CD4-positive, alpha-beta T cell (primary cell): ENCODE data around the gene DIPK1B. TPM values are rescaled to one million over a fixed set of nuclear protein-coding genes. Genes with fewer than 3 reads are reported as not detected.

Experiments
- ATAC-seq: fragments of 200-7000 bp; cut with Tn5 transposase; one replicate; pipeline ENCODE4 v1.10.0; 2022; ENCODE audit warnings: mild to moderate bottlenecking; ENCODE audit not compliant: poor library complexity
- CTCF ChIA-PET: fragments of 350-600 bp; sonication (Branson Sonifier 250); formaldehyde crosslinking; loops from one replicate; lab custom pipeline; 2021; ENCODE audit warnings: antibody characterized with exemption, inconsistent platforms; lab: Charles Lee
- POLR2A ChIA-PET: fragments of 350-600 bp; sonication (Branson Sonifier 250); formaldehyde crosslinking; loops from one replicate; lab custom pipeline; 2021; ENCODE audit warnings: antibody characterized with exemption, inconsistent platforms; lab: Charles Lee
- DNase-seq, 14 experiments: peaks; one replicate each; pipeline ENCODE4 v3.0.0-alpha.2; 2013 to 2020; ENCODE audit warnings: mixed read lengths in 2 of 14
- H3K27ac ChIP-seq, 2 donors: one replicate each; pipeline versions ENCODE4 v1.5.1 to v1.7.0; 2013; ENCODE audit warnings: low read length in 2 of 2, low read depth in 1 of 2, mild to moderate bottlenecking in 1 of 2
- H3K27me3 ChIP-seq, 2 experiments: 1 replicate in 1 of 2; 2 replicates in 1 of 2; pipeline versions ENCODE4 v1.6.1 to v1.7.0; 2013; ENCODE audit warnings: low read length in 2 of 2, control low read depth in 1 of 2, mild to moderate bottlenecking in 1 of 2, moderate library complexity in 1 of 2; ENCODE audit not compliant: insufficient read depth in 2 of 2, control insufficient read depth in 1 of 2
- H3K36me3 ChIP-seq: one replicate; pipeline ENCODE4 v1.6.1; 2013; ENCODE audit warnings: low read length, control low read depth; ENCODE audit not compliant: insufficient read depth
- H3K4me1 ChIP-seq: one replicate; pipeline ENCODE4 v1.6.1; 2013; ENCODE audit warnings: low read length, control low read depth; ENCODE audit not compliant: insufficient read depth
- H3K4me3 ChIP-seq: one replicate; pipeline ENCODE4 v1.5.1; 2013; ENCODE audit warnings: mild to moderate bottlenecking, low read length, moderate library complexity
- H3K9me3 ChIP-seq, 2 experiments: 1 replicate in 1 of 2; 2 replicates in 1 of 2; pipeline versions ENCODE4 v1.6.1 to v1.7.0; 2013; ENCODE audit warnings: low read length in 2 of 2, mild to moderate bottlenecking in 2 of 2, control low read depth in 1 of 2, moderate library complexity in 1 of 2; ENCODE audit not compliant: control insufficient read depth in 1 of 2, insufficient read depth in 1 of 2
- H3K27ac Mint-ChIP-seq: one replicate; pipeline ENCODE4 v1.8.0; 2020; ENCODE audit warnings: mixed read lengths
- H3K27me3 Mint-ChIP-seq: one replicate; pipeline ENCODE4 v1.8.0; 2021; ENCODE audit warnings: mixed read lengths
- H3K36me3 Mint-ChIP-seq: one replicate; pipeline ENCODE4 v1.8.0; 2021; ENCODE audit warnings: low read depth, mixed read lengths
- H3K4me1 Mint-ChIP-seq: one replicate; pipeline ENCODE4 v1.8.0; 2021; ENCODE audit warnings: low read depth, mixed read lengths
- H3K4me3 Mint-ChIP-seq: one replicate; pipeline ENCODE4 v1.8.0; 2020; ENCODE audit warnings: mild to moderate bottlenecking, mixed read lengths
- H3K9me3 Mint-ChIP-seq: one replicate; pipeline ENCODE4 v1.8.0; 2020; ENCODE audit warnings: mixed read lengths
- CTCF ChIP-seq: fragments of 200-600 bp; IDR thresholded peaks from one replicate; pipeline ENCODE4 v1.8.0; 2022; ENCODE audit warnings: antibody characterized with exemption, mild to moderate bottlenecking
- intact Hi-C, 2 experiments: fragments of 100-400 bp; cut with DNase I in 1 of 2; cut with micrococcal nuclease in 1 of 2; formaldehyde crosslinking; loops; one replicate each; pipeline versions ENCODE4 v1.15.1 to v1.9.0; 2023 to 2025; cut with DNase I, micrococcal nuclease
- total RNA-seq, 174 experiments: library from RNA in 2 of 174; stranded (reverse) in 2 of 174; gene quantifications; one replicate each; pipeline ENCODE4 v1.2.3 and lab custom pipeline; 2021 to 2026

DIPK1B gene
- total RNA-seq, 2 experiments from 2014 or later = 0.11 TPM; not detected in 1

- POLR2A ChIA-PET = interaction anchor here (0.6 to 2.6 kb wide), 2 partner anchors 7 to 70 kb away, joined by 3 to 10 read pairs; no protein-coding TSS in a partner anchor
- H3K4me1 Mint-ChIP-seq = peaks cover 15% of the 10 kb centered on the region
- peak overlapping the region; percentile 36 for H3K27ac Mint-ChIP-seq
- Histone ChIP-seq H3K36me3 (peaks cover 50% of the 10 kb centered on the region), H3K9me3 (no peaks in the 10 kb centered on the region), H3K4me3 (no peak overlapping the region), H3K27ac (no peak overlapping the region), H3K4me1 (peaks cover 28% of the 10 kb centered on the region), H3K27me3 (no peaks in the 10 kb centered on the region)
- H3K27me3 Mint-ChIP-seq = no peaks in the 10 kb centered on the region
- intact Hi-C loops = no loop called here
- H3K9me3 Mint-ChIP-seq = no peaks in the 10 kb centered on the region
- TF ChIP-seq CTCF = no peak
- CTCF ChIA-PET = no interaction called here
- DNase-seq (peak in 1 of 14 experiments; percentile 30), ATAC-seq (no peak)
- H3K4me3 Mint-ChIP-seq = no peak overlapping the region
- peaks cover 43% of the 10 kb centered on the region for H3K36me3 Mint-ChIP-seq
Measured at GRCh38 chr9:136721339-136722092, 9.1 kb downstream of the DIPK1B start.

GRCh38 chr9:136722093-136722968, 10.0 kb downstream of the DIPK1B start:
- intact Hi-C loops = no loop called here
- TF ChIP-seq CTCF = no peak
- H3K36me3 ChIP-seq = peaks cover 54% of the 10 kb centered on the region
- H3K27me3 ChIP-seq = no peaks in the 10 kb centered on the region
- ATAC-seq = no peak
- H3K27ac ChIP-seq = no peak overlapping the region
- H3K4me3 Mint-ChIP-seq = no peak overlapping the region
- H3K9me3 ChIP-seq = no peaks in the 10 kb centered on the region
- H3K4me1 ChIP-seq = peaks cover 36% of the 10 kb centered on the region
- peaks cover 4% of the 10 kb centered on the region for H3K27me3 Mint-ChIP-seq
- DNase-seq = peak in 1 of 14 experiments; percentile 1
- H3K4me3 ChIP-seq = no peak overlapping the region
- peaks cover 21% of the 10 kb centered on the region for H3K4me1 Mint-ChIP-seq
- ChIA-PET POLR2A (interaction anchor here (2.6 kb wide), 1 partner anchor 8 kb away, joined by 10 read pairs; no protein-coding TSS in a partner anchor), CTCF (no interaction called here)
- no peak overlapping the region for H3K27ac Mint-ChIP-seq
- H3K9me3 Mint-ChIP-seq = no peaks in the 10 kb centered on the region
- H3K36me3 Mint-ChIP-seq = peaks cover 49% of the 10 kb centered on the region

GRCh38 chr9:136722969-136723356, 10.6 kb downstream of the DIPK1B start:
- H3K9me3 ChIP-seq = no peaks in the 10 kb centered on the region
- ATAC-seq (no peak), DNase-seq (peak in 1 of 14 experiments; percentile 3)
- Mint-ChIP-seq H3K9me3 (no peaks in the 10 kb centered on the region), H3K36me3 (peaks cover 54% of the 10 kb centered on the region), H3K4me1 (peaks cover 24% of the 10 kb centered on the region), H3K4me3 (peak overlapping the region; percentile 4), H3K27me3 (peaks cover 7% of the 10 kb centered on the region), H3K27ac (no peak overlapping the region)
- no peak overlapping the region for H3K27ac ChIP-seq
- H3K36me3 ChIP-seq = peaks cover 54% of the 10 kb centered on the region
- POLR2A ChIA-PET = interaction anchor here (2.6 kb wide), 1 partner anchor 9 kb away, joined by 10 read pairs; no protein-coding TSS in a partner anchor
- peaks cover 40% of the 10 kb centered on the region for H3K4me1 ChIP-seq
- no peak overlapping the region for H3K4me3 ChIP-seq
- no peaks in the 10 kb centered on the region for H3K27me3 ChIP-seq
- TF ChIP-seq CTCF = no peak
- intact Hi-C loops = no loop called here
- CTCF ChIA-PET = no interaction called here
